Measurements from ENCODE around the gene PKNOX1. TPM values are rescaled to one million over a fixed set of nuclear protein-coding genes. Genes with fewer than 3 reads are reported as not detected.
A peak's percentile ranks its signal among the peaks of the same experiment; 100 is the strongest.
"Not testable (repeated sequence)": the region's sequence is repeated elsewhere in the genome, so short reads cannot be mapped to it uniquely, and the experiment has no call there.

The PKNOX1 gene
- polyA plus RNA-seq, 3 donors = 9.2 to 11.8 (median 9.9) TPM

DNA sequence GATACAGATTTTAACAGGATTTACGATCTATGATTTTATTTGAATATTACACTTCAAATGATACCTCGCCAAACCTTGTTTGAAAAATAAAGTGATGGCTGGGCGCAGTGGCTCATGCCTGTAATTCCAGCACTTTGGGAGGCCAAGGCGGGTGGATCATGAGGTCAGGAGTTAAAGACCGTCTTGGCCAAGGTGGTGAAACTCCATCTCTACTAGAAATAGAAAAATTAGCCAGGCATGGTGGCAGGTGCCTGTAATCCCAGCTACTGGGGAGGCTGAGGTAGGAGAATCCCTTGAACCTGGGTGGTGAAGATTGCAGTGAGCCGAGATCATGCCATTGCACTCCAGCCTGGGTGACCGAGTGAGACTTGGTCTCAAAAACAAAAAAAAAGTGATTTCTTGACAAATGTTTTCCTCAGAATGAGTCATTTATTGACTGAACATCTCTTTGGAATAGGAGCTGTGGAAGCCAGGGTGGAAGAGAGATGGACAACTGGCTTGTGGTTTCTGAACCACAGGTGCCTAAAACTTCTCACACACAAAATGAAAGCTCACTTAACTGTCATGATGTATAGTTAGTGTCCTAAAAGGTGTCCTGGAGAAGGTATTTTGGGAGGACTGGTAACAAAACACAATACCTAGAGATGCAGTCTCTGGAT is 11.9 kb downstream of the PKNOX1 start:
- Mint-ChIP-seq H3K9me3 (peaks cover 0 to 3% (median 0%) of the 10 kb centered on the region in 7 donors), H3K36me3 (peaks cover 0 to 12% of the 10 kb centered on the region in 2 donors), H3K27me3 (ENCODE audit: low read depth in 3 of 3) (peaks cover 0 to 7% (median 0%) of the 10 kb centered on the region in 3 donors), H3K27ac (peak overlapping the region in 1 of 7 donors; percentile 32), H3K4me3 (no peak overlapping the region), H3K4me1 (peaks cover 10% of the 10 kb centered on the region)
- H3K27me3 ChIP-seq (ENCODE audit: control insufficient read depth in 2 of 2, insufficient read depth in 2 of 2, low read length in 2 of 2) = no peaks in the 10 kb centered on the region
- no peaks in the 10 kb centered on the region for H3K36me3 ChIP-seq (replicated peaks in 1 of 2; ENCODE audit: control insufficient read depth in 1 of 2, insufficient read depth in 2 of 2, low read length in 2 of 2)
- no peak overlapping the region for H3K9ac ChIP-seq (ENCODE audit: insufficient read depth, low read length, poor library complexity, severe bottlenecking)
- TF ChIP-seq, protein P1, sequence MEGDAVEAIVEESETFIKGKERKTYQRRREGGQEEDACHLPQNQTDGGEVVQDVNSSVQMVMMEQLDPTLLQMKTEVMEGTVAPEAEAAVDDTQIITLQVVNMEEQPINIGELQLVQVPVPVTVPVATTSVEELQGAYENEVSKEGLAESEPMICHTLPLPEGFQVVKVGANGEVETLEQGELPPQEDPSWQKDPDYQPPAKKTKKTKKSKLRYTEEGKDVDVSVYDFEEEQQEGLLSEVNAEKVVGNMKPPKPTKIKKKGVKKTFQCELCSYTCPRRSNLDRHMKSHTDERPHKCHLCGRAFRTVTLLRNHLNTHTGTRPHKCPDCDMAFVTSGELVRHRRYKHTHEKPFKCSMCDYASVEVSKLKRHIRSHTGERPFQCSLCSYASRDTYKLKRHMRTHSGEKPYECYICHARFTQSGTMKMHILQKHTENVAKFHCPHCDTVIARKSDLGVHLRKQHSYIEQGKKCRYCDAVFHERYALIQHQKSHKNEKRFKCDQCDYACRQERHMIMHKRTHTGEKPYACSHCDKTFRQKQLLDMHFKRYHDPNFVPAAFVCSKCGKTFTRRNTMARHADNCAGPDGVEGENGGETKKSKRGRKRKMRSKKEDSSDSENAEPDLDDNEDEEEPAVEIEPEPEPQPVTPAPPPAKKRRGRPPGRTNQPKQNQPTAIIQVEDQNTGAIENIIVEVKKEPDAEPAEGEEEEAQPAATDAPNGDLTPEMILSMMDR (IDR thresholded peaks at IDR 0.05) = no peak
- WGBS (ENCODE audit: insufficient coverage) = 100% methylated on average over 3 of the region's 7 CpGs
- H3K79me2 ChIP-seq (ENCODE audit: insufficient read depth, low read length) = peaks cover 66% of the 10 kb centered on the region
- no peak overlapping the region for H3K4me3 ChIP-seq (replicated peaks in 1 of 3; ENCODE audit: low read depth in 2 of 3, low read length in 3 of 3)
- H2AFZ ChIP-seq (ENCODE audit: insufficient read depth, low read depth, low read length, poor library complexity, severe bottlenecking) = no peak overlapping the region
- no peaks in the 10 kb centered on the region for H3K9me3 ChIP-seq (replicated peaks in 1 of 2; ENCODE audit: control insufficient read depth in 1 of 2, insufficient read depth in 1 of 2, low read length in 2 of 2)
- H4K20me1 ChIP-seq (ENCODE audit: insufficient read depth, low read length) = peaks cover 28% of the 10 kb centered on the region
- no peaks in the 10 kb centered on the region for H3K4me1 ChIP-seq (ENCODE audit: control insufficient read depth in 1 of 2, insufficient read depth in 2 of 2, low read length in 2 of 2)
- no peak overlapping the region for H3K27ac ChIP-seq (ENCODE audit: low read depth in 1 of 2, low read length in 2 of 2)
- intact Hi-C loops (cut with micrococcal nuclease) = no loop called here
- no peak for DNase-seq
- H3K4me2 ChIP-seq (replicated peaks; ENCODE audit: extremely low read depth, low read length, poor library complexity, severe bottlenecking) = no peak overlapping the region

GRCh38 chr21:42988236-42988965 is 14.0 kb downstream of the PKNOX1 start:
- DNase-seq = no peak
- Histone ChIP-seq H4K20me1 (ENCODE audit: insufficient read depth, low read length) (peaks cover 39% of the 10 kb centered on the region), H3K4me1 (ENCODE audit: control insufficient read depth in 1 of 2, insufficient read depth in 2 of 2, low read length in 2 of 2) (no peaks in the 10 kb centered on the region), H3K27ac (ENCODE audit: low read depth in 1 of 2, low read length in 2 of 2) (no peak overlapping the region), H3K36me3 (replicated peaks in 1 of 2; ENCODE audit: control insufficient read depth in 1 of 2, insufficient read depth in 2 of 2, low read length in 2 of 2) (peaks cover 0 to 13% of the 10 kb centered on the region in 2 donors), H3K27me3 (ENCODE audit: control insufficient read depth in 2 of 2, insufficient read depth in 2 of 2, low read length in 2 of 2) (no peaks in the 10 kb centered on the region), H3K79me2 (ENCODE audit: insufficient read depth, low read length) (peaks cover 50% of the 10 kb centered on the region), H3K9me3 (replicated peaks in 1 of 2; ENCODE audit: control insufficient read depth in 1 of 2, insufficient read depth in 1 of 2, low read length in 2 of 2) (no peaks in the 10 kb centered on the region), H3K4me3 (replicated peaks in 1 of 3; ENCODE audit: low read depth in 2 of 3, low read length in 3 of 3) (no peak overlapping the region), H3K9ac (ENCODE audit: insufficient read depth, low read length, poor library complexity, severe bottlenecking) (no peak overlapping the region), H3K4me2 (replicated peaks; ENCODE audit: extremely low read depth, low read length, poor library complexity, severe bottlenecking) (no peak overlapping the region), H2AFZ (ENCODE audit: insufficient read depth, low read depth, low read length, poor library complexity, severe bottlenecking) (no peak overlapping the region)
- Mint-ChIP-seq H3K27ac (peak overlapping the region in 2 of 7 donors; percentile 11 to 35), H3K9me3 (peaks cover 0 to 3% (median 0%) of the 10 kb centered on the region in 7 donors), H3K36me3 (peaks cover 0 to 12% of the 10 kb centered on the region in 2 donors), H3K4me1 (peaks cover 5% of the 10 kb centered on the region), H3K4me3 (no peak overlapping the region), H3K27me3 (ENCODE audit: low read depth in 3 of 3) (peaks cover 0 to 7% (median 0%) of the 10 kb centered on the region in 3 donors)
- TF ChIP-seq, protein P1 (IDR thresholded peaks at IDR 0.05) = no peak
- intact Hi-C loops (cut with micrococcal nuclease) = no loop called here
- 98% methylated on average over 10 of the region's 12 CpGs for WGBS (ENCODE audit: insufficient coverage)

DNA sequence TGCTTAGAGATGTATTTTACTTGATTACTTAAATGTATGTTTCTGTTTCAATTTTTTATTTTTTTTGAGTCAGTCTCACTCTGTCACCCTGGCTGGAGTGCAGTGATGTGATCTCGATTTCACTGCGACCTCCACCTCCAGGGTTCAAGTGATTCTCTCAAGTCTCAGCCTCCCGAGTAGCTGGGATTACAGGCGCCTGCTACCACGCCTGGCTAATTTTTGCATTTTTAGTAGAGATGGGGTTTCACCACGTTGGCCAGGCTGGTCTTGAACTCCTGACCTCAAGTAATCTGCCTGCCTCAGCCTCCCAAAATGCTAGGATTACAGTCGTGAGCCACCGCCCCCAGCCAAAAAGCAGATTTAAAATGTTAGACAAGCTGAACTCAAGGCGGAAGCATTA is 15.0 kb downstream of the PKNOX1 start:
- Histone ChIP-seq H4K20me1 (ENCODE audit: insufficient read depth, low read length) (peaks cover 34% of the 10 kb centered on the region), H3K36me3 (replicated peaks in 1 of 2; ENCODE audit: control insufficient read depth in 1 of 2, insufficient read depth in 2 of 2, low read length in 2 of 2) (peaks cover 0 to 14% of the 10 kb centered on the region in 2 donors), H3K79me2 (ENCODE audit: insufficient read depth, low read length) (peaks cover 40% of the 10 kb centered on the region)
- H3K4me3 Mint-ChIP-seq; H3K9me3 ChIP-seq (replicated peaks in 1 of 2; ENCODE audit: control insufficient read depth in 1 of 2, insufficient read depth in 1 of 2, low read length in 2 of 2); H3K9ac ChIP-seq (ENCODE audit: insufficient read depth, low read length, poor library complexity, severe bottlenecking); H2AFZ ChIP-seq (ENCODE audit: insufficient read depth, low read depth, low read length, poor library complexity, severe bottlenecking); H3K27me3 ChIP-seq (ENCODE audit: control insufficient read depth in 2 of 2, insufficient read depth in 2 of 2, low read length in 2 of 2); H3K4me2 ChIP-seq (replicated peaks; ENCODE audit: extremely low read depth, low read length, poor library complexity, severe bottlenecking); H3K27ac ChIP-seq (ENCODE audit: low read depth in 1 of 2, low read length in 2 of 2); H3K4me3 ChIP-seq (replicated peaks in 1 of 3; ENCODE audit: low read depth in 2 of 3, low read length in 3 of 3); H3K4me1 ChIP-seq (ENCODE audit: control insufficient read depth in 1 of 2, insufficient read depth in 2 of 2, low read length in 2 of 2); intact Hi-C loops (cut with micrococcal nuclease); H3K9me3 Mint-ChIP-seq; H3K27me3 Mint-ChIP-seq (ENCODE audit: low read depth in 3 of 3); DNase-seq; H3K27ac Mint-ChIP-seq; H3K4me1 Mint-ChIP-seq: not testable (repeated sequence)
- peaks cover 0 to 18% of the 10 kb centered on the region in 2 donors for H3K36me3 Mint-ChIP-seq
- 100% methylated on average over 1 of the region's 9 CpGs for WGBS (ENCODE audit: insufficient coverage)

All from CD14-positive monocyte (primary cell).